Subcutaneous adipose tissue (tissue), 4 donors: ENCODE results near the gene RNF149. TPM values are rescaled to one million over a fixed set of nuclear protein-coding genes. Genes with fewer than 3 reads are reported as not detected.

Experiments used
- CTCF ChIP-seq: fragments of 450-650 bp; IDR thresholded peaks from one replicate; pipeline ENCODE4 v1.5.1; 2016; ENCODE audit warnings: low read depth, mild to moderate bottlenecking, control low read depth, antibody characterized with exemption, moderate library complexity
- total RNA-seq, 4 donors: library from RNA; depleted of rRNA; stranded (reverse); fragments of >200 nt; gene quantifications; one replicate each; pipeline ENCODE4 v1.1.0, GENCODE V29; 2016

The RNF149 gene
- total RNA-seq, 4 donors from 2014 or later: 68.2 to 157 (median 84.5) TPM

GRCh38 chr2:101253703-101254450 is 54.6 kb downstream of the RNF149 start:
- TF ChIP-seq CTCF: no peak

GRCh38 chr2:101253013-101253702 is 55.3 kb downstream of the RNF149 start:
- TF ChIP-seq CTCF: no peak

- no peak for TF ChIP-seq CTCF
Measured at GRCh38 chr2:101252408-101253012, 56.0 kb downstream of the RNF149 start, which contains the start of gene CNOT11. TSS of gene CNOT11 (plus strand) at chr2:101252886. CDS start at chr2:101252965, 79 bp downstream.

- TF ChIP-seq CTCF: no peak
Measured at GRCh38 chr2:101251844-101252407, 56.6 kb downstream of the RNF149 start.

- no peak for TF ChIP-seq CTCF
Measured at GRCh38 chr2:101249826-101250225, 58.7 kb downstream of the RNF149 start.

GRCh38 chr2:101241158-101241557 is 67.3 kb downstream of the RNF149 start:
- TF ChIP-seq CTCF: no peak
